Frontal cortex (tissue), 4 donors: ENCODE data around the gene CXXC4. TPM values are rescaled to one million over a fixed set of nuclear protein-coding genes. Genes with fewer than 3 reads are reported as not detected.

Experiments
- DNase-seq, 2 donors: peaks; one replicate each; pipeline ENCODE4 v3.0.0; 2012; ENCODE audit warnings: low spot score in 2 of 2
- FAIRE-seq: peaks from 2 replicates; lab custom pipeline; 2012; peaks lifted over from hg19 to GRCh38; lab: Jason Lieb, UNC
- total RNA-seq: library from RNA; depleted of rRNA; stranded (reverse); fragments of >200 nt; gene quantifications from one replicate; pipeline ENCODE4 v1.2.3, GENCODE V29; 2014
- donor health status: control.
- donor health status: control.
- donor health status: control.

CXXC4 gene
- total RNA-seq, 1 donor from 2014 or later, result 68.1 TPM

DNA sequence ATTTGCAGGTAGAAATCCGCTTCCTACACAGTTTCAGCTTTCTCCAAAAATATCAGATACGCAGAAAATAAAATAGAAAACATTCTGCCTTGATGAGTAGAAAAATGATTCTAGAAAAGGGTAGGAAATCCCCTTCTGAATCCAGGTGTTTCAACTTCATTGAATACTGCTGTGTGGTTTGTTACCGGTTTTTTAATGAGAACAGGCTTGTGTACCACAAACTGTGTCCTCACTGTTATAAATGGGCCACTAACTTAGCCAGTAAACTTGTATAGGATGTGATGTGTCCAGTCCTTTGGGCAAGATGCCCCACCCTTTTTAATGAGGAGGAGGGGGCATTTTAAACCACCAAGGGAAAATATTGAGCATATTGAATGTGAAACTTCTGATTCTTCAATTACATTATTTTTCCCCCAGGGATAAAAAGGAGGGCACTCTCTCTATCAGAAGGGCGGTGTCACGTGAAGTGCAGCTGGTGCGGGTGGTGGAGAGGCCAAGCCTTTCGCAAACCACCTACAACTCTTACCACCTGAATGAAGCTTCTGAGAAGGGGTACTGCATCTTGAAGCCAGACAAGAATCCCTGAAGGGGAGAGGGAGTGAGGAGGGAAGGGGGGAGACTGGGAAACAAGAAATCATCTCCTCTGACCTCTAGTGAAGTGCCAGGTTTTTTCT lies 4.5 kb downstream of the CXXC4 start:
- DNase-seq (no peak), FAIRE-seq (no peak)

DNA sequence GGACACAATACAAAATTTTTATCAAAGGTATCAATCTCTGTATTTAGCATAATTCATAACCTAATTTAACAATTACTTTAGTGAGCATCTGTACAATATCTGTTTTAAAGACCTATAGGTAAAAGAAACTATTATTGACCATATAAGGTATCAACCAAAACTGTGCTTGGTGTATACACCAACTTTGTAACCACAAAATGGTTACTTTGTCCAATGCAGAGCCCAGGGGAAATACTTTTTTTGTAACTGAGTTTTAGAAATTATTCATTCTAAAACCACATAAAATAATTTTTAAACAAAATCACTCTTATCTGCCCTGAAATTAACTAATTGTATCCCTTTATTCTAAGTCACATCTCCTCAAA lies 5.0 kb downstream of the CXXC4 start:
- no peak for DNase-seq
- no peak for FAIRE-seq

DNA sequence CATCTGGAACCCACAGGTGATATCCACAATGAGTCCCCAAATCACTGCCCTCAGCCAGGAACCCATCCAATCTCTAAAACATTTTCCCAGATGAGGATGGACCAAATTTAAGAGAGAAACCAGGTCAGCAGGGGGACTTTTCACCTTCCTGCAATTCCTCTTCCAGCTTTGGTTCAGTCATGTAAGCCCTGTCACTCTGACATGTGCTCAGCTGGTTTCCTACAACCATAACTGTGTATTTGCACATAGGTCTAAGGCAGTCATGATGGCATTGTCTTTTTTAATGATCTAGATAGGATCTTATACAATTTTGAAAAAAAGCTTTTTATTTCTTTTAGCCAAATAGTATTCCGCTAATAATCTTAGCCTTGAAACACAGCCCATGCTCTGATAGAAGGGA lies 6.5 kb downstream of the CXXC4 start:
- DNase-seq (no peak), FAIRE-seq (no peak)

- FAIRE-seq (no peak), DNase-seq (no peak)
Measured at GRCh38 chr4:104486716-104487504, 7.8 kb downstream of the CXXC4 start.

DNA sequence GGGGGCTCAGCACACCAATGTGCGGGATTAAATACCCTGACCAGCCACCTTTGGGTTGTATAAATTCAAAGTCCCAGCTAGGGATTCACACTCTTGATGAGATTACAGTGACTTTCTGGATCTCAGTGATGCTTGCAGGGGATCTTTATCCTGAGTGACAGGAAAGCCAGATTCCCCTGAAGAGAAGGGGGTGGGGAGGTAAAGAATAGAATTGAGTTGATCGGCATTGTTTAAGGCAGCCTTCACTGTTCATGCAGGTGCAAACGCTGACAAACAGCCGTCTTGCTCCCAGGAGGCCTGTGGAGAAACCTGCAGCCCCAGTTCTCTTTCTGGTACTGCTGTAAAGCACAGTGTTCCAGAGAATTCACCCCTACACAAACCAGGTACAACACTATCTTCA lies 19.0 kb downstream of the CXXC4 start:
- no peak for FAIRE-seq
- DNase-seq, result no peak

DNA sequence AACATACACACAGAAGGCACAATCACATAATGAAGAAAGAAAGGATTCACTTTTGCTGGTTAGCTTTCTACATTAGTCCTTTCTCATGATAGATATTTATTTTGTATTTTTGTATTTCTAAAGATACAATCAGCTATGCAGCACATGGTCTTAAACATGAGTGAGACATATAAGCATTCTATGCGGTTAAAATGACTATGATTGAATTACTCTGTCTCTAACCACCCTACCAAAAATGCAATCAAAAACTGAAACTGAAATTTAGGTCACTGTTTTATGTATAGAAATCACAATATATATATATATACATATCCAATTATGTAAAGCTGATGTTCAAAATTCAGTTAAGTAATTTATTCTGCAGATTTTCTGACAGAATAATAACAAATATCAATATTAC lies 21.9 kb downstream of the CXXC4 start:
- no peak for FAIRE-seq

DNA sequence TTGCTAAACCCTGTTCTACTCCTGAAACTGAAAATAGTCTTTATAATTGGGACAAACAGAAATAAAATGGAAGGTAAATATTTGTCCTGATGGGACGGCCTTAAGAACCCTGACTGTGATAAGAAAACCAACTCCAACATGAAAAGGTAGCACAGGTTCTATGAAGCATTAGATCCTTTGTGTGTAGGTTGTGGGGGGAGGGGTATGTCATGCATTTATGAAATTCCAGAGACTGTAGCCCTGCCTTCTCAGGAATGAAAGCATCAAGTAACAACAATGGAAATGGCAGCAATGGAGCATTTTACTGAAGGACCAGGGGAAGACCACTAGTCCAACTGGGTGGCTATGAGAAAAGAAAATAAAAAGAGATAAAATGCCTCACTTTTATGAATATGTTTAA lies 23.9 kb downstream of the CXXC4 start:
- FAIRE-seq (no peak), DNase-seq (no peak)

More for the DNA sequence above, 21.9 kb downstream of the CXXC4 start:
- DNase-seq, result no peak

- DNase-seq (no peak), FAIRE-seq (peak; percentile 15)
Measured at GRCh38 chr4:104469794-104470193, 24.9 kb downstream of the CXXC4 start.

DNA sequence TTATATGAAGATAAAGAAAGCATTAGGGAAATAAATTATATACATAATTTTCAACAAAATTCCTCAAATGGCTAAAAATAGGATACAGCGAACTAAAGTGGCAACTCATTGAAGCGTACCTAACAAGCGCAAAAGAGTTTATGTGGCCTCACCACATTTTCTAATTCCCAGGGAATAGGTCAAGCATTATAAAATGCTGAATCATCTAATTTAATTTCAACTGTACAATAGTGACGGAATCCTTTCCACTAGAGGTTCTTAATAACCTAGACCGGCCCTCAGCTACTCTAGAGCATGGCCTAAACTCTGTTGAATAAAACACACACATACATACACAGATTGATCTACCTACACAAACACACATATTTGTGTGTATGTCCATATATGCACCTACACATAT lies 29.1 kb downstream of the CXXC4 start:
- FAIRE-seq, result no peak
- DNase-seq, result no peak

DNA sequence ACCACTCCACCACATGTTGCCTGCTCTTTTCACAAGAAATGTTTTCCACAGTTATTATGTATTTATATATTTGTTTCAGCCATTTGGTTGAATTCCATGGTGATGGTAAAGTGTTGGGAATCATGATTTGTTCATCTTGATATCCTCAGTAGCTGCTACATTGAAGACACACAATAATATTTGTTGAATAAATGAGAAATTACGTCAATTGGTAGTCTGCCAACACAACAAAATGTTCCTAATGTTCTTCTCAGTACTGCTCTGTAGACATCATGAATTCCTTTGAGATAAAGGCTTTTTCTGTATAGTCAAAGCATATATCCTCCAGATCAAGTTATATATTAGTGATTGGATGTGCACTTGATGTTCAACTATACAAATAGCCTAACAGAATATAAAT lies 29.5 kb downstream of the CXXC4 start:
- DNase-seq, result no peak
- no peak for FAIRE-seq

- no peak for DNase-seq
Measured at GRCh38 chr4:104462641-104463040, 32.1 kb downstream of the CXXC4 start.

DNA sequence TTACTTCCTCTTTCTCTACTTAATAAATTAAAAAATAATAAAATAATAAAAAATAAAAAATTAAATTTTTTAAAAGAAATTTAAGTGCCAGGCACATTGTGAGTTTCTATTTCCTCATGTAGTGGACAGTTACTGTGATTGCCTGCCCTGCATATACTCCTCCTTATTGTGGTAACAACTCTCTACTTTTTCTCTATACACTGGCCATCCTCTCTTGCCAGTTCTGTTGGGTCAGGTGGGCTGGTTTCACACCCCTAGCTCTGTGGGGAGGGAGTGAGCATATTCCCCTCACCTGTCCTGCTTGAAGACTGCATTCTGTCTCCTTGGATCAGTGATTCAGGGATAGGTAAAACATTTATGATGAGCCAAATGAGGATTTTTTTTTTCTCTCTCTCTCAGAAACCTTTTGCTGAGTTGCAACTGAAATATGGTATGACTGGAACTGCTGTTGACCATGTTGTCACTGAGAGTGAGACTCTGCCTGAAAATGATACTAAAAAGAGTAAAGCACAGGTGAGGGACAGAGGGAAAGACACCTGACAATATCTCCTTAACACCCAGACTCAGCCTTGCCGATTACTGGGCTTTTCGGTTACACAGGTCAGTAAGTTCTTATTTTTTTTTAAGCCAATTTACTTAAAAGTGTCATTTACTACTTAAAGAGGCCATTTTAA lies 37.2 kb downstream of the CXXC4 start:
- no peak for FAIRE-seq

More at GRCh38 chr4:104462641-104463040, 32.1 kb downstream of the CXXC4 start:
- FAIRE-seq, result no peak

GRCh38 chr4:104451573-104451972 lies 43.1 kb downstream of the CXXC4 start:
- FAIRE-seq (no peak), DNase-seq (peak in 1 of 2 donors; percentile 0)

More for the DNA sequence above, 37.2 kb downstream of the CXXC4 start:
- DNase-seq, result no peak

DNA sequence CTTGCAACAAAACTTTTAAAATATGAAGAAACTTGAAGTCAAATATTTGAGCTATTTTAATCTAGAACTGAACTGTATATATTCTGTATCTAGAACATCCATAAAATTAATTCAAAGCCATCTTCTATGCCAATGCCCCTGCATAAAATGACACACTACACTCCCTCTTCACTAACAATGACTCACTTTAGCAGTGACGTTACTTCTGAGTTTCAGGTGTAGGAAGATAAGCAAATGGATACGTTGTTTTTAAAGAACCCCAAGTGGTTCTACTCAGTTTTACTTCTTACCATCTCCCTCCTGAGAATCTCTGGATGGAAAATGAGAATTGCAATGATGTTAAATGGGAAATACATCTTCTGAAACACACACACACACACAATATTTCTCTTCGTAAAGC lies 45.2 kb downstream of the CXXC4 start:
- FAIRE-seq (no peak), DNase-seq (no peak)

GRCh38 chr4:104447294-104447693 lies 47.4 kb downstream of the CXXC4 start:
- DNase-seq (no peak), FAIRE-seq (no peak)

DNA sequence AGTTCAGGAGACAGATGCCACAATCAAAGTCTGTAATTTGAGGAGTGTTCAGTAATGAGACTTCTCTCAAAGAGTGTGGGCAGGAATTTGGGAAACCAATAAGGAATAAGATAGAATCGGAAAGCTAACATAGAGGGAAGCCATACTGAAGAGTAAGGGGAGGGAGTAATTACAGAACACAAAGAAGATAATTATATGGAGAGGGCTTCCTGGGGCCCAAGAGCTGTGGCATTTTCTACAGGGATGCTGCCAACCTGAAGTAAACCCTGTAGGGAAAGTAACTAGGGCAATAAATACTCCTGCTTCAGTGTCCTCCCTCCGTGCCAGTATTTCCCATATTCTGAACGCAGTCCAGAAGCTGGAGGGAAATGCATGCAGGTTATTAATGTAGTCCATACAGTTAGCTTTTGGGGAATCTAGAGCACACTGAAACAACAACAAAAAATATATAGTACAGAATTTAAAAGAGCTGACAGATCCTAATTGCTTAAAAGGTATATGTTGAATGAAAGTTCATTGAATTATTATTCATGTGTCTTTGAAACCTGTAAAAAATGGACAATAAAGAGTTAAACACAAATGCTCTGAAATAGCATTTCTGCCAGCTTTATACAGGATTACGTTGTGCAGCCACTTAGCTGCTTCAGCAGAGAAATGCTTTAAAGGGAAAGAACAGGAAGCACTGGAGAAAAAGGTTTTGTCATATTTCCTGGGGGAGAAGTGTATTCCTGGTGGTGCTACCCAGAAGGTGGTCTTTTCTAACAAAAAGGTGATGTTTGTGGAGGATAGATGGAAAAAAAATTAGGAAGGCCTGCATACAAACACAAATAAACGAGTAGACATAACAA lies 48.0 kb downstream of the CXXC4 start:
- FAIRE-seq, result no peak
- DNase-seq, result no peak

- FAIRE-seq (no peak), DNase-seq (no peak)
Measured at GRCh38 chr4:104444685-104445084, 50.0 kb downstream of the CXXC4 start.

GRCh38 chr4:104436542-104436941 lies 58.2 kb downstream of the CXXC4 start:
- FAIRE-seq (no peak), DNase-seq (no peak)

DNA sequence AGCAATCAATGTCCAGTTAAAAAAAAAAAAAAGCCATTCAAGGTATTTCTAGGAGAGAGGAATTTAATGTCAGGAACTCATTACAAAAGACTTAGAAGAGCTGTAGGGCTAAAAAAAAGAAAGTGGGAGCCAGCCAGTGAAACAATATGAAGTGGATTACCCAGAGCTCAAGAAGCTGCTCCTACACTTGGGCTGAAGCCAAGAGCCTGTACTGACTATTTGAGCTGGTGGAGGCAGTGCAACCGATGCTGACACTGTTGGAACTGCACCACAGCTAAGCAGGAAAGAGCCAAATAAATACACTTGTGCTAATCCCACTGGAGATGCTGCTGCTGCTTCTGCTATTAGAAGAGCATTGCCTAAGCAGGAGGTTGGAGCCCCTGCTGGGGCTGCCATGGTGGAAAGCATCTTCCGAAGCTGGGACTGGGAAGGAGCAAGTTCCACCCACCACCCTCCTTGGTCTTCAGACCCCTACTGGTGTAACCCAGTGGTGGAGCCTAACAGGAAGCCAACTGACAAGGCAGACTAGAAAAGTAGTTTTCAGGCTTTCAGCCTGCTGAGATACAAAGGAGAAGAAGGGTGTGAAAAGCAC lies 65.4 kb downstream of the CXXC4 start:
- FAIRE-seq, result no peak

DNA sequence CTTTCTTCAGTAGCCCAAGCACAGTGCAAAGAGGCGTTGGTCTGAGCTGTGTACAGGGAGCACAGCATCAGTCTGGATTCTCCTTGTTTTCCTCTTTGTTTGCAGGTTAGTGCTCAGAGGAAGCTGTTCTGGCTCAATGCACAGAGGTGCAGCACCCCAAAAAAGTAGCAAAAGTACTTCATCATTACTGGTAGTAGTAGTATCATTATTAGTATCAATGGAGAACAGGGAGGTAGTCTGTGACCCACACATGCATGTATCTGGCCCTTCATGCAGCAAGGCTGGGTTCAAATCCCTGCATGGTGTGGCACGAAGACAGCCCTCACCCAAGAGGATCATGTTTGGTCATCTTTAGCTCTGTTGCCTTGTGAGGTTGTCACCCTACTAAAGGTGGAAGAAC lies 68.7 kb downstream of the CXXC4 start:
- no peak for FAIRE-seq

More for the DNA sequence above, 65.4 kb downstream of the CXXC4 start:
- no peak for DNase-seq

More for the DNA sequence above, 68.7 kb downstream of the CXXC4 start:
- no peak for DNase-seq
